ENCODE results near the gene CACYBP.

DNA sequence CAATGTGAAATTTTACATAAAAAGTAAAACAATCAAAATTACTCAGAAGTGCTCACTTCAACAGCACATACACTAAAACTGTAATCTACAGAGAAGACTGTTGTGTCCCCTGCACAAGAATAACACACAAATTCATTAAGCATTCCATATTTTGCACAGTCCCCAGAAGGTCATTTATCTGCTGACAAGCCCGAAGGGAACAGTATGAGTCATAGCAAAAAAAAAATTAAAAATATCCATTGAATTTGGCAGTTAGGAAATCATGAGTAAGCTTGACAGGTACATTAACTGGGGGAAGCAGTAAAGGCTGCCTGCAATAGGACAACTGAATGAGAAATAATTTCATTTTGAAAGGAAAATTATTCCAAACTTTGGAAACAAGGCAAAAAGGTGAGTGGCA lies 3.3 kb upstream of the CACYBP start:
- no peak for TF ChIP-seq TAF1 (IDR thresholded peaks at IDR 0.05; ENCODE audit: borderline replicate concordance, low read depth, low read length)
- no peak for TF ChIP-seq POLR2AphosphoS5 (IDR thresholded peaks at IDR 0.05; ENCODE audit: low read depth, low read length)
